DND-41 (cell line): ENCODE measurements around the gene IQCK.

ENCODE experiments used
- ATAC-seq: fragments of 200-7000 bp; cut with Tn5 transposase; 3 replicates; pipeline ENCODE4 v1.9.1; 2021; ENCODE audit warnings: low read depth; ENCODE audit not compliant: insufficient read depth
- DNase-seq: peaks from one replicate; pipeline ENCODE4 v3.0.0-alpha.2; 2020
- H2AFZ ChIP-seq: 2 replicates; pipeline ENCODE4 v1.6.0; 2012; ENCODE audit warnings: low read depth, low read length
- H3K27ac ChIP-seq: 2 replicates; pipeline ENCODE4 v1.5.1; 2012; ENCODE audit warnings: low read length, inconsistent platforms
- H3K27me3 ChIP-seq: fragments of 200-600 bp; sonication (generic); 2 replicates; pipeline ENCODE4 v1.6.0; 2012; ENCODE audit warnings: low read length, mild to moderate bottlenecking, inconsistent platforms; ENCODE audit not compliant: insufficient read depth, poor library complexity
- H3K36me3 ChIP-seq: 2 replicates; pipeline ENCODE4 v1.5.1; 2012; ENCODE audit warnings: low read length, inconsistent platforms; ENCODE audit not compliant: insufficient read depth
- H3K4me1 ChIP-seq: 2 replicates; pipeline ENCODE4 v1.5.1; 2012; ENCODE audit warnings: mild to moderate bottlenecking, low read length; ENCODE audit not compliant: insufficient read depth
- H3K4me2 ChIP-seq: 2 replicates; pipeline ENCODE4 v1.6.0; 2012; ENCODE audit warnings: mild to moderate bottlenecking, moderate library complexity, low read length, inconsistent platforms; ENCODE audit not compliant: insufficient read depth
- H3K4me3 ChIP-seq, 2 experiments: fragments of 200-600 bp in 1 of 2; shearing (Covaris generic) in 1 of 2; 2 replicates each; pipeline ENCODE4 v1.5.1; 2012 to 2016; ENCODE audit warnings: inconsistent platforms in 2 of 2, low read length in 2 of 2, mild to moderate bottlenecking in 2 of 2, low read depth in 1 of 2, moderate library complexity in 1 of 2
- H3K79me2 ChIP-seq: 2 replicates; pipeline ENCODE4 v1.6.0; 2012; ENCODE audit warnings: low read length, inconsistent platforms; ENCODE audit not compliant: insufficient read depth
- H3K9ac ChIP-seq: 2 replicates; pipeline ENCODE4 v1.6.0; 2012; ENCODE audit warnings: low read depth, mild to moderate bottlenecking, inconsistent platforms, low read length, moderate library complexity
- H3K9me3 ChIP-seq: 2 replicates; pipeline ENCODE4 v1.5.1; 2012; ENCODE audit warnings: low read length, moderate library complexity, mild to moderate bottlenecking, inconsistent platforms; ENCODE audit not compliant: insufficient read depth, severe bottlenecking
- H4K20me1 ChIP-seq: 2 replicates; pipeline ENCODE4 v1.6.0; 2012; ENCODE audit warnings: low read length; ENCODE audit not compliant: insufficient read depth
- EZH2 ChIP-seq: IDR thresholded peaks from 3 replicates; pipeline ENCODE4 v1.6.1; 2012; ENCODE audit warnings: borderline replicate concordance, low read depth, mild to moderate bottlenecking, moderate library complexity, low read length, inconsistent platforms; ENCODE audit not compliant: severe bottlenecking
- TF ChIP-seq, protein P1 (sequence below): IDR thresholded peaks from 2 replicates; pipeline ENCODE4 v1.5.1; 2012; ENCODE audit warnings: borderline replicate concordance, low read length, moderate library complexity, mild to moderate bottlenecking; ENCODE audit not compliant: poor library complexity, severe bottlenecking; ENCODE audit errors: extremely low read depth

IQCK gene

DNA sequence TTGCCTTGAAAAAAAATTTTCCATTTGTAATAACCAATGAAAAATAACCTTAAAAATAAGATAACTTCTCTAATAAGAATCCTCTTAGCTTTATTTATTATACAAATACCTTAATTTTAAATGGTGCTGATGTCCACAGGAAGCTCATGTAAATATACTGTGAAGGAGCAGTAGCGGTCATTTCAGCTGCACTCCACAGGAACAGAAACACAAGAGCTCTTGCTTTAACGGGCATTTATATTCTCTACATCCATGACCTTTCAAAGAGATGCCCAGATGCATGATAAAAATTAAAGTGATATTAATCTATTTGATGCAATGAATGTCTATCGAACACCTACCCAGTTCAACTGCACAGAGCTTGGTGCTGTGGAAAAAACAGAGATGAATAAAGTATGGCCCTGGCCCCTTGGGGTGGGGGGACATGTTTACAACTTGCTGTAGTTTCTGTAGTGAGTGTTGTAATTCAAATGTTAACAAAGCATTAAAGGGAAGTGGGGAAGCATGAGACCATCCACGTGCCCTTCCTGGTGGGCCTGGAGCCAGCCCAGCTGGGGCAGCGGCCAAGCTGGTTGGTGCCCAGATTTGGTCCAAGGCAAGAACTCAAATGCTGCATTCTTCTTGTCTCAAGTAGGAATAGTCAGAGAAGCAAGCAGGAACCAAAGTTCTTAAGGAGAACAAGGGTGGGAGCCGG is 47.9 kb downstream of the IQCK start:
- H4K20me1 ChIP-seq = no peaks in the 10 kb centered on the region
- ATAC-seq = no peak
- H3K27ac ChIP-seq = no peak overlapping the region

DNA sequence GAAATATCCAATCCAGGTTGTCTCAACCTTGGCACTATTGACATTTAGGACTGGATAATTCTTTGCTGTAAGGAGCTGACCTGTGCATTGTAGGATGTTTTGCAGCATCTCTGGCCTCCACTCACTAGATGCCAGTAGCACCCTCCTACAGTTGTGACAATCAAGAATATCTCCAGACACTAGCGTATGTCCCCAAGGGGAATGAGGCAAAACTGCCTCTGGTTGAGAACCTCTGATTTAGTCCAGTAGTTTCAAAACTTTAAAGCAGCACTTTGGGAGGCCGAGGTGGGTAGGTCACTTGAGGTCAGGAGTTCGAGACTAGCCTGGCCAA is 48.4 kb downstream of the IQCK start:
- DNase-seq (no peak), ATAC-seq (no peak)
- H3K27ac ChIP-seq = no peak overlapping the region
- H3K4me2 ChIP-seq = no peak overlapping the region
- no peaks in the 10 kb centered on the region for H4K20me1 ChIP-seq
- no peak overlapping the region for H3K4me3 ChIP-seq
- no peaks in the 10 kb centered on the region for H3K79me2 ChIP-seq
- no peak overlapping the region for H3K9ac ChIP-seq
- H3K36me3 ChIP-seq = no peaks in the 10 kb centered on the region
- H3K27me3 ChIP-seq = no peaks in the 10 kb centered on the region
- H2AFZ ChIP-seq = no peak overlapping the region
- no peak for TF ChIP-seq EZH2
- TF ChIP-seq, protein P1, sequence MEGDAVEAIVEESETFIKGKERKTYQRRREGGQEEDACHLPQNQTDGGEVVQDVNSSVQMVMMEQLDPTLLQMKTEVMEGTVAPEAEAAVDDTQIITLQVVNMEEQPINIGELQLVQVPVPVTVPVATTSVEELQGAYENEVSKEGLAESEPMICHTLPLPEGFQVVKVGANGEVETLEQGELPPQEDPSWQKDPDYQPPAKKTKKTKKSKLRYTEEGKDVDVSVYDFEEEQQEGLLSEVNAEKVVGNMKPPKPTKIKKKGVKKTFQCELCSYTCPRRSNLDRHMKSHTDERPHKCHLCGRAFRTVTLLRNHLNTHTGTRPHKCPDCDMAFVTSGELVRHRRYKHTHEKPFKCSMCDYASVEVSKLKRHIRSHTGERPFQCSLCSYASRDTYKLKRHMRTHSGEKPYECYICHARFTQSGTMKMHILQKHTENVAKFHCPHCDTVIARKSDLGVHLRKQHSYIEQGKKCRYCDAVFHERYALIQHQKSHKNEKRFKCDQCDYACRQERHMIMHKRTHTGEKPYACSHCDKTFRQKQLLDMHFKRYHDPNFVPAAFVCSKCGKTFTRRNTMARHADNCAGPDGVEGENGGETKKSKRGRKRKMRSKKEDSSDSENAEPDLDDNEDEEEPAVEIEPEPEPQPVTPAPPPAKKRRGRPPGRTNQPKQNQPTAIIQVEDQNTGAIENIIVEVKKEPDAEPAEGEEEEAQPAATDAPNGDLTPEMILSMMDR = no peak
- no peaks in the 10 kb centered on the region for H3K9me3 ChIP-seq
- H3K4me1 ChIP-seq = no peaks in the 10 kb centered on the region

More for the DNA sequence above, 47.9 kb downstream of the IQCK start:
- no peak overlapping the region for H3K4me2 ChIP-seq
- no peak overlapping the region for H3K4me3 ChIP-seq
- no peaks in the 10 kb centered on the region for H3K36me3 ChIP-seq
- no peaks in the 10 kb centered on the region for H3K9me3 ChIP-seq
- H3K9ac ChIP-seq = no peak overlapping the region
- H2AFZ ChIP-seq = no peak overlapping the region
- no peak for DNase-seq
- TF ChIP-seq EZH2 = no peak
- TF ChIP-seq, protein P1 = no peak
- H3K27me3 ChIP-seq = no peaks in the 10 kb centered on the region
- H3K4me1 ChIP-seq = no peaks in the 10 kb centered on the region
- no peaks in the 10 kb centered on the region for H3K79me2 ChIP-seq

DNA sequence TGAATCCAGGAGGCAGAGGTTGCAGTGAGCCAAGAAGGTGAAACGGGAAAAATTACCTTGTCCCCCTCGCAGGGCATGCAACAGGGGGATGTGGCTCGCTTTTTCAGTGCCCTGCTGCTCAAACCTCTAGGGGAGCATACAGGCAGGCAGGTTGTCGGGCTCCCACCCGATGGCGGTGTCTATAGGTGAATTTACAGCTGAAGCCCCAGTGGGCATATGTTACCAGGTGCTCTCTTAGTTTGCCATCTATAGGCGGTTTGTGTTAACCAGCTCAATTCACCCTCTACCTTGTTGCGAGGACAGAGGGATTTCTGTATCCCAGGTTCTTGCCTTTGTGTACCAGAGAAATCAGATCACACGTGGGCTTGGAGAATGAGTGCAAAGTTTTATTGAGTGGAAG is 48.9 kb downstream of the IQCK start:
- Histone ChIP-seq H3K4me3 (no peak overlapping the region), H2AFZ (no peak overlapping the region), H3K36me3 (no peaks in the 10 kb centered on the region), H3K4me2 (no peak overlapping the region), H3K9me3 (no peaks in the 10 kb centered on the region), H3K79me2 (no peaks in the 10 kb centered on the region), H3K9ac (no peak overlapping the region), H3K4me1 (no peaks in the 10 kb centered on the region), H3K27me3 (no peaks in the 10 kb centered on the region), H3K27ac (no peak overlapping the region), H4K20me1 (no peaks in the 10 kb centered on the region)
- TF ChIP-seq, protein P1 = no peak
- no peak for TF ChIP-seq EZH2
- DNase-seq = no peak
- no peak for ATAC-seq

DNA sequence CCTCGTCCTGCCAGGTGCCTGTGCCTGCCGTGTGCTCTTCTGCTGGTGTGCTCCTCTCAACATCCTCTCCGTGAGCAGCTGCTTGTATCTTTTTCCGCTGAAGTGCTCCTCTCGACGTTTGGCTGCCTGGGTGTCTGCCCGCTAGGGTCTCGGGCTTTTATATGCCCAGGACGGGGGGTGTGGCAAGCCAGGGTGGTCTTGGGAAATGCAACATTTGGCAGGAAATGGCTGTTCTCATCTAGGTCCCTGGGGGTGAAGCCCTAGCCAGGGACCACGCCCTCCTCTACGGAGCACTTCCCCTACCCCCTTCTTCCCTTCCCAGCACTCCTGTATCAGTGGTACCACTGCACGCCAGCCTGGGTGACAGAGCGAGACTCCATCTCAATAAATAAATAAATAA is 49.4 kb downstream of the IQCK start:
- no peaks in the 10 kb centered on the region for H3K4me1 ChIP-seq
- H3K9ac ChIP-seq = no peak overlapping the region
- H3K27me3 ChIP-seq = no peaks in the 10 kb centered on the region
- H3K9me3 ChIP-seq = no peaks in the 10 kb centered on the region
- TF ChIP-seq, protein P1 = no peak
- no peak for TF ChIP-seq EZH2
- H4K20me1 ChIP-seq = no peaks in the 10 kb centered on the region
- H3K79me2 ChIP-seq = no peaks in the 10 kb centered on the region
- no peak overlapping the region for H3K4me3 ChIP-seq
- no peak overlapping the region for H3K27ac ChIP-seq
- no peak for DNase-seq
- H3K4me2 ChIP-seq = no peak overlapping the region
- no peaks in the 10 kb centered on the region for H3K36me3 ChIP-seq
- ATAC-seq = no peak
- no peak overlapping the region for H2AFZ ChIP-seq
